Nephron progenitor cell (in vitro differentiated cells): ENCODE results near the gene SEMA4C.

Experiments used
- DNase-seq: peaks from one replicate; pipeline ENCODE4 v3.0.0; 2021
- H3K27ac Mint-ChIP-seq: 2 replicates; pipeline ENCODE4 v1.8.0; 2021; ENCODE audit warnings: mild to moderate bottlenecking, moderate library complexity, mixed read lengths
- H3K27me3 Mint-ChIP-seq: 2 replicates; pipeline ENCODE4 v1.8.0; 2021; ENCODE audit warnings: mild to moderate bottlenecking, low read depth, mixed read lengths; ENCODE audit not compliant: poor library complexity
- H3K36me3 Mint-ChIP-seq: 2 replicates; pipeline ENCODE4 v1.8.0; 2021; ENCODE audit warnings: low read depth, mixed read lengths
- H3K4me1 Mint-ChIP-seq: 2 replicates; pipeline ENCODE4 v1.8.0; 2021; ENCODE audit warnings: mixed read lengths
- H3K4me3 Mint-ChIP-seq: 2 replicates; pipeline ENCODE4 v1.8.0; 2021; ENCODE audit warnings: mild to moderate bottlenecking, moderate library complexity, mixed read lengths
- H3K9me3 Mint-ChIP-seq: 2 replicates; pipeline ENCODE4 v1.8.0; 2021; ENCODE audit warnings: mild to moderate bottlenecking, moderate library complexity, mixed read lengths
- CTCF ChIP-seq: fragments of 200-600 bp; sonication (generic); IDR thresholded peaks from 2 replicates; pipeline ENCODE4 v1.5.0; 2021; ENCODE audit warnings: antibody characterized with exemption

Gene SEMA4C

GRCh38 chr2:96878796-96879544 is 9.1 kb upstream of the SEMA4C start:
- H3K4me1 Mint-ChIP-seq: peaks cover 89% of the 10 kb centered on the region

GRCh38 chr2:96878171-96878570 is 8.3 kb upstream of the SEMA4C start:
- Mint-ChIP-seq H3K4me3 (no peak overlapping the region), H3K27me3 (peaks cover 3% of the 10 kb centered on the region), H3K9me3 (no peaks in the 10 kb centered on the region), H3K36me3 (no peaks in the 10 kb centered on the region), H3K4me1 (peaks cover 90% of the 10 kb centered on the region), H3K27ac (no peak overlapping the region)
- no peak for DNase-seq
- TF ChIP-seq CTCF: no peak

More at GRCh38 chr2:96878796-96879544, 9.1 kb upstream of the SEMA4C start:
- H3K36me3 Mint-ChIP-seq: no peaks in the 10 kb centered on the region
- peaks cover 3% of the 10 kb centered on the region for H3K27me3 Mint-ChIP-seq
- no peak overlapping the region for H3K27ac Mint-ChIP-seq
- H3K4me3 Mint-ChIP-seq: no peak overlapping the region
- no peak for TF ChIP-seq CTCF
- no peaks in the 10 kb centered on the region for H3K9me3 Mint-ChIP-seq
- DNase-seq: no peak

GRCh38 chr2:96877631-96878092 is 7.8 kb upstream of the SEMA4C start:
- DNase-seq: no peak
- H3K4me1 Mint-ChIP-seq: peaks cover 90% of the 10 kb centered on the region
- H3K27ac Mint-ChIP-seq: no peak overlapping the region
- no peaks in the 10 kb centered on the region for H3K9me3 Mint-ChIP-seq
- no peaks in the 10 kb centered on the region for H3K36me3 Mint-ChIP-seq
- no peak for TF ChIP-seq CTCF
- H3K27me3 Mint-ChIP-seq: peaks cover 3% of the 10 kb centered on the region
- H3K4me3 Mint-ChIP-seq: no peak overlapping the region

GRCh38 chr2:96877042-96877451 is 7.2 kb upstream of the SEMA4C start:
- no peak for TF ChIP-seq CTCF
- Mint-ChIP-seq H3K9me3 (no peaks in the 10 kb centered on the region), H3K4me3 (no peak overlapping the region), H3K27ac (no peak overlapping the region), H3K36me3 (no peaks in the 10 kb centered on the region), H3K27me3 (peaks cover 3% of the 10 kb centered on the region), H3K4me1 (peaks cover 90% of the 10 kb centered on the region)
- no peak for DNase-seq

- TF ChIP-seq CTCF: no peak
- Mint-ChIP-seq H3K27me3 (peaks cover 3% of the 10 kb centered on the region), H3K27ac (peak overlapping the region; percentile 96), H3K4me3 (peak overlapping the region; percentile 47), H3K4me1 (peaks cover 86% of the 10 kb centered on the region), H3K9me3 (no peaks in the 10 kb centered on the region), H3K36me3 (no peaks in the 10 kb centered on the region)
- DNase-seq: no peak
These were observed 6.6 kb upstream of the SEMA4C start for GRCh38 chr2:96876269-96877041.
